Measurements from ENCODE around the gene HSPG2.
"Not testable (repeated sequence)": the region's sequence is repeated elsewhere in the genome, so short reads cannot be mapped to it uniquely, and the experiment has no call there.

Gene HSPG2

GRCh38 chr1:21931171-21932093 lies 5.7 kb downstream of the HSPG2 start:
- no peak for DNase-seq

- no peak for DNase-seq
These were observed 6.4 kb downstream of the HSPG2 start for GRCh38 chr1:21930629-21931170.

DNA sequence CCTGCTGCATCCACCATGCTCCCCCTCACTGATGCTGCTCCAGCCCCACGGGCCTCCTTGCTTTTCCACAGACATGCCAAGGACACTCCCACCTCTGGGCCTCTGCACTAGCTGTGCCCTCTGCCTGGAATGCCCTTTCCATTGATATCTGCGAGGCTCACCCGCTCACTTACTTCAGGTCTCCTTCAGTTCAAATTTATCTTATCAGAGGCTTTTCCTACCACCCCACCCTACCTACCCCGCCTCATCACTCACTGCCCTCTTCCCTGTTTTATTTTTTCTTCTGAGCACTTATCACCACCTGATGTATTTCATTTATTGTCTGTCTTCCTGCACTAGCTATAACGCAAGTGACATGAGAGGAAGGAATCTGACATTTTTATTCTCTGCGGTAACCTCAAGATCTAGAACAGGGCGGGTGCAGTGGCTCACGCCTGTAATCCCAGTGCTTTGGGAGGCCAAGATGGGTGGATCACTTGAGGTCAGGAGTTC lies 7.0 kb downstream of the HSPG2 start:
- no peak for DNase-seq

DNA sequence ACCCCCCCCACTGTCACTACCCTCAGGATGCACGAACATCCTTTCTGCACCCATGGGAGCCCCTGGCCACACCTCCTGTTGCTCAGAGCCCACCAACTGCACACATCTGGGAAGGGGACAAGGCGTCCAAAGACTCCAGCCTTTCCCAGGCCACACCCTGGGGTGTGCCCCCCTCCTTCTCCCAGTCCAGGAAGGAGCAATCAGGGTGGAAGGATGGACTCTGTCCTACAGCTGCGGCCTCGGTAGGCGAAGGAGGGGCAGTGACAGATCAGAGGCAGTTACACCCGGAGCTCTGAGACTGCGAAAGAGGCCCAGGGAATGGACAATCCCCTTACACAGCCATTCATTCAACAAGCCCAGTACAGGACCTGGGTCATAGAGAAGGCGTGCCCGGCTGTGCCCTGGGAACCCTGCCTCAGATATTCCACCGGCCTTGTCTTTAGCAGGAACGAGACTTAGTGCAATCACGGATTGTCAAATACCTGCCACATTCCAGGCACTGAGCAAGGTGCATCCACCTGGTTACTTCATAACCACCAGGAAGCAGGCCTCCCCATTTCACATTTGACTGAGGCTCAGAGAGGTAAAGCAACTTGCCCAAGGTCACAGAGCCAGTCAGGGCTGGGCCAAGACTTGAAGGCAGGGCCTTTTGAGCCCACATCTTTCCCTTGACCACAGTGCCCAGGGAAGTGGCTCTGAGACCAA lies 9.4 kb downstream of the HSPG2 start:
- DNase-seq: no peak

GRCh38 chr1:21926814-21927532 lies 10.1 kb downstream of the HSPG2 start:
- DNase-seq: no peak

DNA sequence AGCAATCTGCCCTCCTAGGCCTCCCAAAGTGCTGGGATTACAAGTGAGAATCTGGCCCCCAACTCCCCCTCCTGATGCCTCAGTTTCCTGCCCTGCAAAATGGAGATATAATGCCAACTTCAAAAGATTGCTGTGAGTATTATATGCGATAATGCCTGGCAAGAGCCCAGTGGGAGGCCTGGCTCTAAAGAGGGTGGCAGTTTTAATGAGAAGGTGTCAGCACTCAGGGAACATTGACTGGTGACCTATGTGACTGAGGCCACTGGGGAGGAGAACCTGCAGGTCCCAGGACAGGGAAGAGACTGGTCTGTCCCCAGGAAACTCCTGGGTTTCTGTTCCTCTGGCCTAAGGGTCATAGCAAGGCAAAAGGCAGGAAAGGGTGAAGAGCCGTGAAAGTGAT lies 11.0 kb downstream of the HSPG2 start:
- no peak for DNase-seq

- no peak for DNase-seq
These were observed 11.7 kb downstream of the HSPG2 start for GRCh38 chr1:21925334-21925940.

DNA sequence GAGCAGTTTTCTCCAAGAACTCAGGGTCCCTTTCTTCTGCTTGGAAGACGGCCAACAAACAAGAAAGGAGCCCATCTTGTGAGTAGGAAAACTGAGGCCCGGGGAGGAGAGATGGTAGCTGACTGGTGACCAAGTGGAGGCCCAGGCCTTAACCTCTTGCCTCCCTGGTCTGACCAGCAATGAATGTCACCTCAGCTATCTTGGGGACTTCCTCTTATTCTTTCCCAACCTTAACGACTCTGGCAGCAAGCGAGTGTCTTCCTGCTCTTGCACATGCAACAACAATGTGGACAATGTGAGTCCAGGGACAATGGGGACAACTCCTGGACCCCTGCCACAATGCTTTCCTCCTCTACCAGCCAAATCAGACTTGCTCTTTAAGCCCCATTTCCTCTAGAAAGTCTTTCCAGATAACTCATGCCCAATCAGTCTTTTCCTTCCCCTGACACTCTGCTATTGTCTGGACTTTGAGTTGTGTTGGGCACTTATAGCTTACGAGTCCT lies 12.6 kb downstream of the HSPG2 start:
- no peak for DNase-seq

DNA sequence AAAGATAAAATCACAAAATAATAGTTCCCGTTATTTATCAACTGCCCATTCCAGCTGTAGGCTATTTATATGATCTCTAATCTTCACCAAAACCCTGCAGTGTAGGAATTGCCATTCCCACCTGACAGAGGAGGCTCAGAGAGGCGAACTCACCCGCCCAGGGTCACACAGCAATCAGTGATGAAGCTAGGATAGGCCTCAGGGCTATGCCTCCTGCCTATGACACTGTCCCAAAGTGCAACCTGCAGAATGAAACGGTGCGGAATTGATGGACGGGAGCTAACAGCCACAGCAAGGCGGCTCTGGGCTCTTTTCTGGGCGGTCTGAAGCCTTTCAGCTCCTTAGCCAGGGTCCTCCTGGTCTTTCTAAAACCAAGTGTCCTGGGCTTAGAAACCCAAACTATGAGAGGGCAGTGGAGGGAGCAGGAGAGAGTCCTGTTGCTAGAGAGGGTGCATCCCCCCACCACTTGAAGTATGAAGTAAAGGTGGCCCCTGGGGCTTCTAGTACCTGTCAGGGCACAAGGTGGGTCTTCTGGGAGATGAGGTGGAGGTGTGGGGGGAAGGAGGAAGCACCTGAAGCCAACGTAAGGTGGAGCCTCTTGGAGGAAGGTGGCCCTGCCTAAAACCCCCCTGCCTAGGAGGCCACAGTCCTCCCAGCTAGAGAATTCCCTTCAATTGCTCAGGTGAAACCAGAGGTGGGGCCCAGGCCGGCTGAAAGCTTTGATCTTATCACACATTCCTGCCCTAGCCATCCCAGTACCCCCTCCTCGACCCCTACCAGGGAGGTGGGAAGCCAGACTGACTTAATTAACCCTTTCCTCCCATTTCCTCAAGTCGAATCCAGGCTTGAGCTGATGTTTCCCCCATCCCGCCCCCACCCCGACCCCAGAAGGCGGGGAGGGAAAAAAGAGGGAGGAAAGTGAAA lies 14.8 kb downstream of the HSPG2 start:
- no peak for DNase-seq

- DNase-seq: no peak
These were observed 15.8 kb downstream of the HSPG2 start for GRCh38 chr1:21921100-21921875.

- no peak for DNase-seq
These were observed 17.6 kb downstream of the HSPG2 start for GRCh38 chr1:21919520-21919919.

DNA sequence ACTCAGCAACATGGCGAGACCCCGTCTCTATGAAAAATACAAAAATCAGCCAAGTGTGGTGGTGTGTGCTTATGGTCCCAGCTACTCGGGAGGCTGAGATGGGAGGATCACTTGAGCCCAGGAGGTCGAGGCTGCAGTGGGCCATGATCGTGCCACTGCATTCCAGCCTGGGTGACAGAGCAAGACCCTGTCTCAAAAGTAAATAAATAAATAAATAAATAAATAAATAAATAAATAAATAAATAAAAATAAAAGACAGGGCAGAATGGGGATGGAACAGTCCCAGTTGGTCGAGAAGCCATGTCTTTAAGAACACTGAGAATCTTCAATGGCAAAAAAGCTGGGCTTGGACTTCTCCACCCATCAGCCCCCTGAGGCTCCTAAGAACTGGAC lies 19.9 kb downstream of the HSPG2 start:
- not testable (repeated sequence) for DNase-seq

DNA sequence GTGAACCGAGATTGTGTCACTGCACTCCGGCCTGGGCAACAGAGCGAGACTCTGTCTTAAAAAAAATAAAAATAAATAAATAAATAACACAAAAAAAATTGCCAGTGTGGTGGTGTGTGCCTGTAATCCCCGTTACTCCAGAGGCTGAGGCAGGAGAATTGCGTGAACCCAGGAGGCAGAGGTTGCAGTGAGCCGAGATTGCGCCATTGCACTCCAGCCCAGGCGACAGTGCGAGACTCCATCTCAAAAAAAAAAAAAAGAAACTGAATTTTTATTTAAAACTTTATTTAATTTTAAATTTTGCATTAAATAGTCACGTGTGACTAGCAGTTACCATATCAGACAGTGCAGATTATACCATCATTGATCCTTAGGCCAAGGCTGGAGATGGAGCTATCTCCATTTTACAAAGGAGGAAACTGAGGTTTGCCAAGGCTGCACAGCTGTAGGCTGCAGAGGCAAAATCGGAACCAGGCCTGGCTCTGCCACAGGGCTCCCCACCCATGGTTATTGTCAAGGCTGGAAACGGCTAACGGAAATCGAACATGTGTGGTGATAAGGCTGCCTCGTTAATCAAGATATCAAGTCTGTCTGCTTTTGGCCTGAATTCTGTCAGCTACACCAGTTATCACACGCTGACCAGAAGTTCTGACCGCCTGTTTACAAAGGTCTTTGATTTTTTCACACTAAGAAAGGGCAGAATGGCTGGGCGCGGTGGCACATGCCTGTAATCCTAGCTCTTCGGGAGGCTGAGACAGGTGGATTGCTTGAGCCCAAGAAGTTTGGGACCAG lies 20.5 kb downstream of the HSPG2 start:
- no peak for DNase-seq

DNA sequence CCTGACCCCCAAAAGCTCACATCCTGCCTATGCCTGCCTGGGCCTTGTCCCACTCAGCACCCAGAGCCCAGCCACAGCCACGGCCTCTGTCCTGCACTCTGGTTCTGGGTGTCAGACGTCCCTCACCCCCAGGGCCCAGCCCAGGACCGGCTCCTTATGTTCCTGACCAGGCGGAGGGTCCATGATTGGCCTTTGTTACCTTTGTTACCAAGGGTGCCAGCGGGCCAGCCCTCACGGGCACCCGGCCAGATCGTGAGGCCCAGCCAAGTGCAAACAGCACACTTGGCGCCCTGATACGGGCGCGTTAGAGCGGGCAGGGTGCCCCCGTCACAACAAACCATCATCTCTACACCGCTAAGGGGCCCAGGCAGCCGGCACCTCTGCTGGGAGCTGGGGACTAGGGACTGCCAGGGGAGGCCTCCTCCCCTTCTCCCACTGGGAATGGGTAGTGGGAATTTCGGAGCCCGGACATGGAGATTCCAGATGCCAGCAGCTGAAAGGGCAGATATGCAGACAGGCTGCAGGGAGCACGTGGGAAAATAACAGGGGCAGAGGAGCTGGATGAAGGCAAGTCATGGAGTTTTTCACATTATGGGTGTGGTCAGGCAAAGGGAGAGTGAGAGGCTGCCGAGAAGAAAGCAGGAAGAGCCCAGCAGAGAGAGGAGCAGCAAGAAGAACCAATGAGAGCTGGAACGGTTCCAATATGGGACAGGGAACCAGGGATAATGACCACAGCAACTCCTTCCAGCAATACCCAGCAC lies 22.1 kb downstream of the HSPG2 start:
- peak; percentile 20 for DNase-seq

GRCh38 chr1:21914450-21914849 lies 22.7 kb downstream of the HSPG2 start:
- no peak for DNase-seq

GRCh38 chr1:21913763-21914162 lies 23.3 kb downstream of the HSPG2 start:
- DNase-seq: peak; percentile 31

GRCh38 chr1:21913258-21913657 lies 23.9 kb downstream of the HSPG2 start:
- DNase-seq: no peak

DNA sequence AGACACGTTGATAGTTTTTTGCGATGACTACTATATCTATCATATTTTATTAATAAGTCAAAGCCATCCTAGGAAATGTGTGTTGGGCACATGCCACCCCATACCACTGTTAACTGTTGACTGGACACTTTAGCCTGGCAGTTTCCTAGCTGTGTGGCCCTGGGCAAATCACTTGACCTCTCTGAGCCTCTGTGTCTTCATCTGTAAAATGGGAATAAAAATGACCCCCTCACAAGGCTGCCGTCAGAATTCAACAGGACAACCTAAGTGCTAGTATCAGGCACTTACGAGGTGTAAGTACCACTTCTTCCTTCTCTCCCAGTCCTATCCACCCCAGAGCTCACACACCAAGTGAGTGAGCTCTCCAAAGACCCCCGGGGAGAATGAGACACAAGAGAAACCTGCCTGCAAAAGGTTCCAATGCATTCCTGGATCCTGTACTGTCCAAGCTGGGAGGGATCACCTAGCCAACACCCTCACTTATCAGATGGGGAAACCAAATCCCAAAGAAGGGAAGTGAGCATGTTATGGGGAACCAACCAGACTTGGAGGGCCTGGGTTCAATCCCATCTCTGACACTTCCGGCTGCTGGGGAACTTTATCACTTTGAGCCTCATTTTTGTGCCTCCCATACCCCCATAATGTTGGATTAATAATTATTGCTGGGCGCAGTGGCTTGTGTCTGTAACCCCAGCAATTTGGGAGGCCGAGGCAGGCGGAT lies 24.9 kb downstream of the HSPG2 start:
- no peak for DNase-seq
